Spleen (tissue), 7 donors: Measurements from ENCODE around the gene ABCA6.

ENCODE experiments used
- POLR2A ChIP-seq, 3 donors: fragments of 450-650 bp; IDR thresholded peaks; one replicate each; pipeline ENCODE4 v1.5.1; 2017; ENCODE audit warnings: antibody characterized with exemption in 3 of 3, mild to moderate bottlenecking in 1 of 3
- TF ChIP-seq, protein P1 (sequence below), 11 experiments: fragments of 200-600 bp in 7 of 11; fragments of 450-650 bp in 4 of 11; sonication (generic) in 4 of 11; IDR thresholded peaks in 8 of 11; conservative IDR thresholded peaks in 3 of 11; 1 replicate in 7 of 11; 2 replicates in 4 of 11; pipeline versions ENCODE4 v1.4.0 to v1.8.0; 2016 to 2021; ENCODE audit warnings: antibody characterized with exemption in 11 of 11, inconsistent platforms in 4 of 11, mild to moderate bottlenecking in 1 of 11
- donor health status: DM: no; HTN: no; CAD: no; lungs with moderate emphysema.
- donor health status: DM: no; HTN: no; CAD: no.
- donor health status: DM: no; HTN: no; CAD: no.

GRCh38 chr17:69061721-69062556 lies 79.8 kb downstream of the ABCA6 start:
- TF ChIP-seq, protein P1, sequence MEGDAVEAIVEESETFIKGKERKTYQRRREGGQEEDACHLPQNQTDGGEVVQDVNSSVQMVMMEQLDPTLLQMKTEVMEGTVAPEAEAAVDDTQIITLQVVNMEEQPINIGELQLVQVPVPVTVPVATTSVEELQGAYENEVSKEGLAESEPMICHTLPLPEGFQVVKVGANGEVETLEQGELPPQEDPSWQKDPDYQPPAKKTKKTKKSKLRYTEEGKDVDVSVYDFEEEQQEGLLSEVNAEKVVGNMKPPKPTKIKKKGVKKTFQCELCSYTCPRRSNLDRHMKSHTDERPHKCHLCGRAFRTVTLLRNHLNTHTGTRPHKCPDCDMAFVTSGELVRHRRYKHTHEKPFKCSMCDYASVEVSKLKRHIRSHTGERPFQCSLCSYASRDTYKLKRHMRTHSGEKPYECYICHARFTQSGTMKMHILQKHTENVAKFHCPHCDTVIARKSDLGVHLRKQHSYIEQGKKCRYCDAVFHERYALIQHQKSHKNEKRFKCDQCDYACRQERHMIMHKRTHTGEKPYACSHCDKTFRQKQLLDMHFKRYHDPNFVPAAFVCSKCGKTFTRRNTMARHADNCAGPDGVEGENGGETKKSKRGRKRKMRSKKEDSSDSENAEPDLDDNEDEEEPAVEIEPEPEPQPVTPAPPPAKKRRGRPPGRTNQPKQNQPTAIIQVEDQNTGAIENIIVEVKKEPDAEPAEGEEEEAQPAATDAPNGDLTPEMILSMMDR (IDR thresholded peaks at IDR 0.05 in 8 of 11, conservative IDR thresholded peaks at IDR 0.05 in 3 of 11) = no peak
- no peak for TF ChIP-seq POLR2A (IDR thresholded peaks at IDR 0.05)
